Measurements from ENCODE around the gene ALLC.

DNA sequence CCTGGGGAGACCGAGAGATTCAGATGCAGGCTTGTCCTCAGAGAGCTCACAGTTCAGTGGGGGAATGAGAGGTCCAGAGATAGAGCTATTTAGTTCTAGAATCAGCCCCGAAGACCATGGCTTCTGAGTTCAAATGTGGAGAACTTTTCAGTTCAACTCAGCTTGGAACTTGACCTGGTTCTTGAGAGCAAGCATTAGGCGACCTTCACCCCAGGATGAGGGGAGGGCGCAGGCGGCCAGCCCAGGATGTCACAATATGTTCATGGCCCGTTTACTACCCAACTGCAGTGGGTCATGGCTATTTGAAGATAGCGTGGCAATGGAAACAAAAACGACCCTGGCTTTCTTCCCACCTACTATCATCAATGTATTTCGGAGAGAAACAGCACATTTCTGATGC lies 79.1 kb downstream of the ALLC start:
- TF ChIP-seq, protein P1, sequence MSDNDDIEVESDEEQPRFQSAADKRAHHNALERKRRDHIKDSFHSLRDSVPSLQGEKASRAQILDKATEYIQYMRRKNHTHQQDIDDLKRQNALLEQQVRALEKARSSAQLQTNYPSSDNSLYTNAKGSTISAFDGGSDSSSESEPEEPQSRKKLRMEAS (IDR thresholded peaks at IDR 0.05; ENCODE audit: low read depth, low read length) = no peak
- TF ChIP-seq, protein P2, sequence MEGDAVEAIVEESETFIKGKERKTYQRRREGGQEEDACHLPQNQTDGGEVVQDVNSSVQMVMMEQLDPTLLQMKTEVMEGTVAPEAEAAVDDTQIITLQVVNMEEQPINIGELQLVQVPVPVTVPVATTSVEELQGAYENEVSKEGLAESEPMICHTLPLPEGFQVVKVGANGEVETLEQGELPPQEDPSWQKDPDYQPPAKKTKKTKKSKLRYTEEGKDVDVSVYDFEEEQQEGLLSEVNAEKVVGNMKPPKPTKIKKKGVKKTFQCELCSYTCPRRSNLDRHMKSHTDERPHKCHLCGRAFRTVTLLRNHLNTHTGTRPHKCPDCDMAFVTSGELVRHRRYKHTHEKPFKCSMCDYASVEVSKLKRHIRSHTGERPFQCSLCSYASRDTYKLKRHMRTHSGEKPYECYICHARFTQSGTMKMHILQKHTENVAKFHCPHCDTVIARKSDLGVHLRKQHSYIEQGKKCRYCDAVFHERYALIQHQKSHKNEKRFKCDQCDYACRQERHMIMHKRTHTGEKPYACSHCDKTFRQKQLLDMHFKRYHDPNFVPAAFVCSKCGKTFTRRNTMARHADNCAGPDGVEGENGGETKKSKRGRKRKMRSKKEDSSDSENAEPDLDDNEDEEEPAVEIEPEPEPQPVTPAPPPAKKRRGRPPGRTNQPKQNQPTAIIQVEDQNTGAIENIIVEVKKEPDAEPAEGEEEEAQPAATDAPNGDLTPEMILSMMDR (IDR thresholded peaks at IDR 0.05; ENCODE audit: low read depth, low read length) = no peak
